ENCODE measurements around the gene TNNI3K. TPM values are rescaled to one million over a fixed set of nuclear protein-coding genes. Genes with fewer than 3 reads are reported as not detected.

TNNI3K gene
- total and polyA plus RNA-seq, 2 of the 8 experiments (the other 6 are each of a cell fraction or from before 2014, with no cell fraction given): 0.41 to 0.48 TPM

GRCh38 chr1:74432325-74432724 is 197.1 kb downstream of the TNNI3K start:
- Histone ChIP-seq H3K18ac (ENCODE audit: extremely low read depth, low read length) (no peak overlapping the region), H3K4me2 (ENCODE audit: insufficient read depth in 1 of 2, low read depth in 2 of 2, low read length in 2 of 2) (no peak overlapping the region), H3K4ac (replicated peaks; ENCODE audit: insufficient read length, low read depth, low read length) (no peak overlapping the region), H3K36me3 (ENCODE audit: control insufficient read depth in 2 of 4, insufficient read depth in 4 of 4, low read length in 3 of 4) (no peaks in the 10 kb centered on the region), H2AK5ac (ENCODE audit: low read depth, low read length) (no peak overlapping the region), H3K9ac (replicated peaks in 1 of 4; ENCODE audit: extremely low read depth in 1 of 4, low read depth in 3 of 4, low read length in 3 of 4) (no peak overlapping the region), H2BK12ac (ENCODE audit: low read depth, low read length) (no peak overlapping the region), H4K5ac (ENCODE audit: insufficient read length, low read depth, low read length) (no peak overlapping the region), H3K23me2 (ENCODE audit: low read depth, low read length) (no peaks in the 10 kb centered on the region), H3K4me1 (replicated peaks in 1 of 4; ENCODE audit: control insufficient read depth in 3 of 4, insufficient read depth in 4 of 4, low read length in 3 of 4) (no peaks in the 10 kb centered on the region), H3K23ac (ENCODE audit: insufficient read length) (no peak overlapping the region), H2BK15ac (ENCODE audit: low read length) (no peak overlapping the region), H4K91ac (replicated peaks; ENCODE audit: insufficient read length, low read length) (no peak overlapping the region), H2AFZ (ENCODE audit: low read length) (no peak overlapping the region), H2BK120ac (replicated peaks; ENCODE audit: low read depth, low read length) (no peak overlapping the region), H3K9me3 (ENCODE audit: insufficient read depth in 2 of 2, low read depth in 1 of 2, low read length in 1 of 2) (no peaks in the 10 kb centered on the region), H3K79me2 (ENCODE audit: control insufficient read depth in 1 of 2, insufficient read depth in 2 of 2, low read length in 2 of 2) (no peaks in the 10 kb centered on the region), H3K56ac (replicated peaks; ENCODE audit: insufficient read length, low read depth, low read length) (no peak overlapping the region), H2BK5ac (ENCODE audit: low read depth, low read length) (no peak overlapping the region), H4K20me1 (replicated peaks in 1 of 2; ENCODE audit: control insufficient read depth in 1 of 2, insufficient read depth in 2 of 2, low read length in 2 of 2) (no peaks in the 10 kb centered on the region), H3K27ac (ENCODE audit: low read depth, low read length) (no peak overlapping the region), H3K4me3 (ENCODE audit: extremely low read depth in 1 of 4, insufficient read depth in 2 of 4, low read depth in 3 of 4, low read length in 4 of 4) (no peak overlapping the region), H3K14ac (ENCODE audit: insufficient read length) (no peak overlapping the region), H3K27me3 (replicated peaks in 1 of 4; ENCODE audit: control insufficient read depth in 3 of 4, extremely low read depth in 1 of 4, insufficient read depth in 3 of 4, low read length in 3 of 4) (no peaks in the 10 kb centered on the region), H2BK20ac (ENCODE audit: low read length) (no peak overlapping the region), H4K8ac (ENCODE audit: extremely low read depth, insufficient read depth, low read length) (no peak overlapping the region), H3K79me1 (ENCODE audit: low read depth, low read length) (no peaks in the 10 kb centered on the region)
- DNase-seq (ENCODE audit: low read depth in 1 of 2, low spot score in 2 of 2): no peak
- CTCF ChIA-PET (ENCODE audit: partially characterized antibody): no interaction called here
- POLR2A ChIA-PET (ENCODE audit: partially characterized antibody): no interaction called here
- FAIRE-seq: no peak
- TF ChIP-seq GTF2F1 (IDR thresholded peaks at IDR 0.05; ENCODE audit: borderline replicate concordance, low read depth, low read length): no peak
- no peak for TF ChIP-seq TBP (IDR thresholded peaks at IDR 0.05; ENCODE audit: low read depth, low read length)
- no peak for TF ChIP-seq EGR1 (IDR thresholded peaks at IDR 0.05; ENCODE audit: borderline replicate concordance, low read depth, low read length)
- TF ChIP-seq EZH2 (IDR thresholded peaks at IDR 0.05; ENCODE audit: low read depth, low read length, severe bottlenecking): no peak
- no peak for TF ChIP-seq TCF12 (IDR thresholded peaks at IDR 0.05; ENCODE audit: low read depth, low read length)
- no peak for TF ChIP-seq SIX5 (IDR thresholded peaks at IDR 0.05; ENCODE audit: low read depth, low read length)
- TF ChIP-seq JUN (IDR thresholded peaks at IDR 0.05; ENCODE audit: low read depth, low read length): no peak
- TF ChIP-seq PHF8 (conservative IDR thresholded peaks at IDR 0.05; ENCODE audit: low read depth, low read length): no peak
- TF ChIP-seq RBBP5 (IDR thresholded peaks at IDR 0.05; ENCODE audit: borderline replicate concordance, low read depth, low read length): no peak
- TF ChIP-seq ASH2L (IDR thresholded peaks at IDR 0.05; ENCODE audit: low read length): no peak
- no peak for TF ChIP-seq GABPA (IDR thresholded peaks at IDR 0.05; ENCODE audit: borderline replicate concordance, insufficient read depth, low read length)
- TF ChIP-seq SP1 (IDR thresholded peaks at IDR 0.05; ENCODE audit: low read depth, low read length): no peak
- TF ChIP-seq BACH1 (IDR thresholded peaks at IDR 0.05; ENCODE audit: low read length): no peak
- no peak for TF ChIP-seq CBX8 (IDR thresholded peaks at IDR 0.05; ENCODE audit: borderline replicate concordance, low read depth, low read length)
- no peak for TF ChIP-seq EP300 (IDR thresholded peaks at IDR 0.05; ENCODE audit: borderline replicate concordance in 1 of 2, low read depth in 2 of 2, low read length in 2 of 2)
- no peak for TF ChIP-seq CHD2 (IDR thresholded peaks at IDR 0.05; ENCODE audit: low read length)
- TF ChIP-seq TAF1 (IDR thresholded peaks at IDR 0.05; ENCODE audit: low read depth, low read length): no peak
- WGBS, 2 experiments (ENCODE audit: extremely low coverage in 1 of 2, insufficient coverage in 1 of 2, insufficient read length in 1 of 2, insufficient replicate concordance in 2 of 2, low coverage in 1 of 2, low lambda C conversion rate in 2 of 2, missing lambda C conversion rate in 1 of 2): 42% methylated on average over 1 of the region's 1 CpG; no CpG with 5 or more reads in 1 of the 2 experiments

All from H1 (cell line).